Hepatocyte (in vitro differentiated cells): ENCODE data around the gene SPSB1. TPM values are rescaled to one million over a fixed set of nuclear protein-coding genes. Genes with fewer than 3 reads are reported as not detected.

Experiments used
- DNase-seq: peaks from one replicate; pipeline ENCODE4 v3.0.0-alpha.2; 2016; ENCODE audit warnings: low spot score
- H2AFZ ChIP-seq: fragments of 200-600 bp; sonication (generic); 2 replicates; pipeline ENCODE4 v1.6.0; 2016; ENCODE audit warnings: antibody characterized with exemption, mild to moderate bottlenecking
- H3K27ac ChIP-seq: fragments of 200-600 bp; sonication (generic); 2 replicates; pipeline ENCODE4 v1.5.1; 2016; ENCODE audit warnings: mild to moderate bottlenecking
- H3K27me3 ChIP-seq: fragments of 200-600 bp; sonication (generic); 2 replicates; pipeline ENCODE4 v1.6.1; 2016
- H3K36me3 ChIP-seq: fragments of 200-600 bp; sonication (generic); replicated peaks from 2 replicates; pipeline ENCODE4 v1.5.1; 2016; ENCODE audit warnings: low read depth; ENCODE audit not compliant: insufficient read depth
- H3K4me1 ChIP-seq: fragments of 200-600 bp; sonication (generic); 2 replicates; pipeline ENCODE4 v1.5.1; 2016; ENCODE audit warnings: mild to moderate bottlenecking, moderate library complexity; ENCODE audit not compliant: insufficient read depth
- H3K4me2 ChIP-seq: fragments of 200-600 bp; sonication (generic); 2 replicates; pipeline ENCODE4 v1.6.0; 2016
- H3K4me3 ChIP-seq: fragments of 200-600 bp; sonication (generic); 2 replicates; pipeline ENCODE4 v1.5.1; 2016; ENCODE audit warnings: mild to moderate bottlenecking
- H3K79me2 ChIP-seq: fragments of 200-600 bp; sonication (generic); 2 replicates; pipeline ENCODE4 v1.6.0; 2017; ENCODE audit warnings: mild to moderate bottlenecking
- H3K9me2 ChIP-seq: fragments of 200-600 bp; sonication (generic); replicated peaks from 2 replicates; pipeline ENCODE4 v1.6.0; 2017; ENCODE audit warnings: mild to moderate bottlenecking; ENCODE audit not compliant: insufficient read depth
- H3K9me3 ChIP-seq: fragments of 200-600 bp; sonication (generic); 2 replicates; pipeline ENCODE4 v1.5.1; 2016; ENCODE audit warnings: low read depth, mild to moderate bottlenecking
- H4K20me1 ChIP-seq: fragments of 200-600 bp; sonication (generic); 2 replicates; pipeline ENCODE4 v1.6.0; 2016; ENCODE audit warnings: mild to moderate bottlenecking; ENCODE audit not compliant: insufficient read depth, poor library complexity, severe bottlenecking
- CTCF ChIP-seq: fragments of 200-600 bp; sonication (generic); IDR thresholded peaks from 2 replicates; pipeline ENCODE4 v1.5.1; 2016; ENCODE audit warnings: antibody characterized with exemption, mild to moderate bottlenecking; ENCODE audit not compliant: poor library complexity
- EZH2 ChIP-seq: fragments of 200-600 bp; sonication (generic); IDR thresholded peaks from 2 replicates; pipeline ENCODE4 v1.6.1; 2016; ENCODE audit warnings: antibody characterized with exemption, mild to moderate bottlenecking, borderline replicate concordance
- EZH2phosphoT487 ChIP-seq: fragments of 200-600 bp; sonication (generic); IDR thresholded peaks from one replicate; pipeline ENCODE4 v1.6.1; 2018; ENCODE audit warnings: antibody characterized with exemption, mild to moderate bottlenecking, low read depth, moderate library complexity; ENCODE audit not compliant: unreplicated experiment, severe bottlenecking
- WGBS: methylation state at CpG from one replicate; pipeline ENCODE4 v1.1.6; 2016; ENCODE audit warnings: low lambda C conversion rate; ENCODE audit errors: missing lambda C conversion rate; 5-methylcytosine and 5-hydroxymethylcytosine counted together
- polyA plus RNA-seq: library from polyadenylated mRNA; unstranded; fragments of >200 nt; fragmentation: Nextera tagmentation; extraction: Ambion mirVana; gene quantifications from 2 replicates; pipeline ENCODE4 v1.2.1, GENCODE V29; 2016
- total RNA-seq: library from RNA; depleted of rRNA; stranded (reverse); fragments of >200 nt; gene quantifications from 2 replicates; pipeline ENCODE4 v1.2.3, GENCODE V29; 2014

The SPSB1 gene
- total and polyA plus RNA-seq, 2 experiments from 2014 or later = 61.3 to 102 TPM

GRCh38 chr1:9378801-9379200 lies 86.1 kb downstream of the SPSB1 start:
- Histone ChIP-seq H3K79me2 (no peaks in the 10 kb centered on the region), H3K4me1 (peaks cover 22% of the 10 kb centered on the region), H3K27ac (no peak overlapping the region), H3K9me3 (no peaks in the 10 kb centered on the region), H3K36me3 (no peaks in the 10 kb centered on the region), H2AFZ (no peak overlapping the region), H3K9me2 (no peaks in the 10 kb centered on the region), H3K27me3 (no peaks in the 10 kb centered on the region), H3K4me2 (no peak overlapping the region), H4K20me1 (no peaks in the 10 kb centered on the region), H3K4me3 (no peak overlapping the region)
- TF ChIP-seq EZH2phosphoT487 = no peak
- no peak for TF ChIP-seq CTCF
- no peak for TF ChIP-seq EZH2
- DNase-seq = no peak
- 99% methylated on average over 4 of the region's 4 CpGs for WGBS

GRCh38 chr1:9380711-9381110 lies 88.0 kb downstream of the SPSB1 start:
- TF ChIP-seq EZH2 (no peak), CTCF (no peak), EZH2phosphoT487 (no peak)
- no peak for DNase-seq

GRCh38 chr1:9382643-9383491 lies 90.2 kb downstream of the SPSB1 start:
- Histone ChIP-seq H3K9me3 (no peaks in the 10 kb centered on the region), H3K9me2 (no peaks in the 10 kb centered on the region), H3K27ac (no peak overlapping the region), H3K4me2 (no peak overlapping the region), H3K4me1 (peaks cover 15% of the 10 kb centered on the region), H3K27me3 (no peaks in the 10 kb centered on the region), H3K4me3 (no peak overlapping the region), H3K36me3 (no peaks in the 10 kb centered on the region), H3K79me2 (no peaks in the 10 kb centered on the region), H2AFZ (no peak overlapping the region), H4K20me1 (no peaks in the 10 kb centered on the region)
- DNase-seq = no peak
- TF ChIP-seq EZH2 (no peak), CTCF (no peak), EZH2phosphoT487 (no peak)
- 82% methylated on average over 18 of the region's 20 CpGs for WGBS

More at GRCh38 chr1:9380711-9381110, 88.0 kb downstream of the SPSB1 start:
- no peaks in the 10 kb centered on the region for H3K36me3 ChIP-seq
- peaks cover 25% of the 10 kb centered on the region for H3K4me1 ChIP-seq
- no peak overlapping the region for H3K27ac ChIP-seq
- no peaks in the 10 kb centered on the region for H4K20me1 ChIP-seq
- no peaks in the 10 kb centered on the region for H3K9me3 ChIP-seq
- no peak overlapping the region for H3K4me2 ChIP-seq
- H3K27me3 ChIP-seq = no peaks in the 10 kb centered on the region
- H3K9me2 ChIP-seq = no peaks in the 10 kb centered on the region
- WGBS = 90% methylated on average over 6 of the region's 6 CpGs
- H3K4me3 ChIP-seq = no peak overlapping the region
- H2AFZ ChIP-seq = no peak overlapping the region
- H3K79me2 ChIP-seq = no peaks in the 10 kb centered on the region
